HCT116 (cell line): Measurements from ENCODE around the gene ELMOD3. TPM values are rescaled to one million over a fixed set of nuclear protein-coding genes. Genes with fewer than 3 reads are reported as not detected.
"Not testable (repeated sequence)": the region's sequence is repeated elsewhere in the genome, so short reads cannot be mapped to it uniquely, and the experiment has no call there.

Source experiments
- ATAC-seq: fragments of 200-7000 bp; cut with Tn5 transposase; 2 replicates; pipeline ENCODE4 v1.9.1; 2020; ENCODE audit warnings: mild to moderate bottlenecking, moderate library complexity
- BruUV-seq: library from RNA; stranded (reverse); fragments of 400-500 nt; replicated peaks from 2 replicates; lab custom pipeline; 2021; lab: Mats Ljungman, UMichigan
- CTCF ChIA-PET: fragments of 300-600 bp; sonication (Branson Sonifier 250); formaldehyde crosslinking; loops from one replicate; lab custom pipeline; 2021; ENCODE audit warnings: antibody characterized with exemption; lab: Charles Lee
- POLR2A ChIA-PET: fragments of 300-600, 350-600 bp; sonication (Branson Sonifier 250); formaldehyde crosslinking; loops from one replicate; lab custom pipeline; 2021; ENCODE audit warnings: antibody characterized with exemption; lab: Charles Lee
- RAD21 ChIA-PET, 2 experiments: fragments of 300-600 bp; sonication (Branson Sonifier 250); formaldehyde crosslinking; loops; one replicate each; lab custom pipeline; 2023; ENCODE audit warnings: low total read pairs in 2 of 2; ENCODE audit not compliant: uncharacterized antibody in 2 of 2, unreplicated experiment in 2 of 2, low non-redundant PET in 1 of 2; lab: Charles Lee
- DNase-seq: peaks from one replicate; pipeline ENCODE4 v3.0.0-alpha.2; 2010; ENCODE audit warnings: low read depth, low spot score
- H2AFZ ChIP-seq: fragments of 200-600 bp; shearing (Covaris generic), sonication (generic); 2 replicates; pipeline ENCODE4 v1.6.1; 2017; ENCODE audit warnings: low read depth, mixed run types, mixed read lengths, antibody characterized with exemption, low read length; ENCODE audit not compliant: poor library complexity, severe bottlenecking
- H3K27ac ChIP-seq: 2 replicates; pipeline ENCODE4 v1.5.1; 2012; ENCODE audit warnings: low read depth, low read length
- H3K27me3 ChIP-seq: fragments of 200-600 bp; sonication (generic); 2 replicates; pipeline ENCODE4 v1.6.1; 2016; ENCODE audit warnings: mixed run types, low read length, mixed read lengths; ENCODE audit not compliant: insufficient read depth
- H3K36me3 ChIP-seq, 2 experiments: fragments of 200-500 bp in 1 of 2; fragments of 200-600 bp in 1 of 2; sonication (Bioruptor generic) in 1 of 2; sonication (generic) in 1 of 2; 2 replicates each; pipeline versions ENCODE4 v1.5.1 to v1.6.1; 2014 to 2016; ENCODE audit warnings: low read length in 2 of 2, inconsistent platforms in 1 of 2, mixed read lengths in 1 of 2, mixed run types in 1 of 2; ENCODE audit not compliant: insufficient read depth in 2 of 2, control insufficient read depth in 1 of 2
- H3K4me1 ChIP-seq, 2 experiments: fragments of 200-600 bp in 1 of 2; sonication (generic) in 1 of 2; 2 replicates each; pipeline versions ENCODE4 v1.5.1 to v1.6.1; 2012 to 2017; ENCODE audit warnings: low read length in 2 of 2, inconsistent platforms in 1 of 2, mild to moderate bottlenecking in 1 of 2, mixed read lengths in 1 of 2, mixed run types in 1 of 2, moderate library complexity in 1 of 2; ENCODE audit not compliant: insufficient read depth in 2 of 2, control insufficient read depth in 1 of 2
- H3K4me2 ChIP-seq: fragments of 200-600 bp; sonication (generic); 2 replicates; pipeline ENCODE4 v1.6.1; 2017; ENCODE audit warnings: mixed run types, low read length, mixed read lengths
- H3K4me3 ChIP-seq, 2 experiments: fragments of 200-600 bp in 1 of 2; sonication (generic) in 1 of 2; replicated peaks in 1 of 2; 2 replicates each; pipeline ENCODE4 v1.5.1; 2011 to 2016; ENCODE audit warnings: low read length in 2 of 2, control low read depth in 1 of 2, low read depth in 1 of 2, mild to moderate bottlenecking in 1 of 2, mixed read lengths in 1 of 2, mixed run types in 1 of 2
- H3K79me2 ChIP-seq: fragments of 200-600 bp; sonication (generic); 2 replicates; pipeline ENCODE4 v1.6.1; 2017; ENCODE audit warnings: mild to moderate bottlenecking, mixed run types, low read length, moderate library complexity, mixed read lengths; ENCODE audit not compliant: insufficient read depth
- H3K9ac ChIP-seq: fragments of 200-600 bp; sonication (generic); 2 replicates; pipeline ENCODE4 v1.6.1; 2016; ENCODE audit warnings: low read length, mixed read lengths
- H3K9me2 ChIP-seq: fragments of 200-600 bp; sonication (generic), shearing (Covaris generic); 2 replicates; pipeline ENCODE4 v1.6.1; 2017; ENCODE audit warnings: mixed run types, mild to moderate bottlenecking, moderate library complexity; ENCODE audit not compliant: insufficient read depth
- H3K9me3 ChIP-seq, 2 experiments: fragments of 200-500 bp in 1 of 2; fragments of 200-600 bp in 1 of 2; sonication (Bioruptor generic) in 1 of 2; sonication (generic) in 1 of 2; 2 replicates each; pipeline ENCODE4 v1.6.1; 2014 to 2017; ENCODE audit warnings: low read length in 2 of 2, mixed read lengths in 2 of 2, inconsistent platforms in 1 of 2, low read depth in 1 of 2, mild to moderate bottlenecking in 1 of 2, mixed run types in 1 of 2, moderate library complexity in 1 of 2; ENCODE audit not compliant: control insufficient read depth in 1 of 2, insufficient read depth in 1 of 2
- H4K20me1 ChIP-seq: fragments of 200-600 bp; sonication (generic), shearing (Covaris generic); 2 replicates; pipeline ENCODE4 v1.6.1; 2017; ENCODE audit warnings: mixed run types, mild to moderate bottlenecking, moderate library complexity; ENCODE audit not compliant: insufficient read depth
- SRF ChIP-seq: IDR thresholded peaks from 2 replicates; pipeline ENCODE4 v1.6.1; 2012; ENCODE audit warnings: low read depth
- ZBTB33 ChIP-seq: IDR thresholded peaks from 2 replicates; pipeline ENCODE4 v1.6.1; 2011; ENCODE audit warnings: mild to moderate bottlenecking, low read length, moderate library complexity; ENCODE audit not compliant: insufficient replicate concordance; ENCODE audit errors: extremely low read depth
- ZFX ChIP-seq: fragments of 450-650 bp; IDR thresholded peaks from 2 replicates; pipeline ENCODE4 v1.6.1; 2017
- intact Hi-C: fragments of 100-400 bp; cut with micrococcal nuclease; formaldehyde crosslinking; loops from 2 replicates; pipeline ENCODE4 v1.10.0; 2022
- total RNA-seq: library from RNA; stranded (reverse); gene quantifications from one replicate; pipeline ENCODE4 v1.2.1, GENCODE V29; 2021; ENCODE audit not compliant: unreplicated experiment

Gene ELMOD3
- total RNA-seq, 1 experiment from 2014 or later: 9.2 TPM

- H3K9me2 ChIP-seq, DNase-seq, H3K27me3 ChIP-seq, H3K36me3 ChIP-seq, H3K9me3 ChIP-seq, H4K20me1 ChIP-seq, BruUV-seq, RAD21 ChIA-PET, H2AFZ ChIP-seq, ATAC-seq: not testable (repeated sequence)
- H3K4me2 ChIP-seq: peak overlapping the region; percentile 92
- H3K79me2 ChIP-seq: peaks cover 35% of the 10 kb centered on the region
- peaks cover 50 to 71% of the 10 kb centered on the region in 2 experiments for H3K4me1 ChIP-seq
- POLR2A ChIA-PET: interaction anchor here (0.8 to 2.3 kb wide), 6 partner anchors 60 to 197 kb away, joined by 3 to 6 read pairs (median 4); partner anchors contain the start of genes C2orf68, ELMOD3, MAT2A and RETSAT
- peak; percentile 1 for TF ChIP-seq ZBTB33
- CTCF ChIA-PET: interaction anchor here (0.9 to 2.0 kb wide), 3 partner anchors 125 to 138 kb away, joined by 3 to 10 read pairs (median 4); partner anchors contain the start of gene MAT2A
- peak overlapping the region; percentile 86 for H3K9ac ChIP-seq
- H3K27ac ChIP-seq: peak overlapping the region; percentile 81
- H3K4me3 ChIP-seq: peak overlapping the region; percentile 79 to 83
- intact Hi-C loops: loop anchor here (5.0 kb wide), 1 partner anchor 188 kb away; the partner anchor contains the start of gene TMEM150A
Measured at GRCh38 chr2:85414421-85414759, 59.8 kb downstream of the ELMOD3 start.

- H4K20me1 ChIP-seq: no peaks in the 10 kb centered on the region
- peaks cover 52 to 71% of the 10 kb centered on the region in 2 experiments for H3K4me1 ChIP-seq
- H3K27ac ChIP-seq: no peak overlapping the region
- peak overlapping the region; percentile 92 for H3K4me2 ChIP-seq
- no peak for DNase-seq
- RAD21 ChIA-PET: no interaction called here
- H3K9me2 ChIP-seq: no peaks in the 10 kb centered on the region
- no peak overlapping the region for H2AFZ ChIP-seq
- no peak overlapping the region for H3K4me3 ChIP-seq
- BruUV-seq: no TSS peak
- no peak for TF ChIP-seq ZFX
- TF ChIP-seq SRF: no peak
- no peak for TF ChIP-seq ZBTB33
- CTCF ChIA-PET: interaction anchor here (1.8 to 2.0 kb wide), 2 partner anchors 124 to 137 kb away, joined by 4 to 10 read pairs; partner anchors contain the start of gene MAT2A
- H3K79me2 ChIP-seq: peaks cover 30% of the 10 kb centered on the region
- ATAC-seq: no peak
- H3K36me3 ChIP-seq: no peaks in the 10 kb centered on the region
- peak overlapping the region; percentile 86 for H3K9ac ChIP-seq
- H3K9me3 ChIP-seq: no peaks in the 10 kb centered on the region
- POLR2A ChIA-PET: interaction anchor here (0.8 to 2.3 kb wide), 6 partner anchors 61 to 197 kb away, joined by 3 to 6 read pairs (median 4); partner anchors contain the start of genes C2orf68, ELMOD3, MAT2A and RETSAT
- H3K27me3 ChIP-seq: no peaks in the 10 kb centered on the region
- intact Hi-C loops: loop anchor here (5.0 kb wide), 1 partner anchor 187 kb away; the partner anchor contains the start of gene TMEM150A
Measured at GRCh38 chr2:85414761-85415553, 60.4 kb downstream of the ELMOD3 start.
